GM06990 (cell line): ENCODE results near the gene COL23A1.

ENCODE experiments used
- DNase-seq: peaks from one replicate; pipeline ENCODE4 v3.0.0-alpha.2; 2011; ENCODE audit not compliant: insufficient read length; ENCODE audit errors: extremely low read depth
- H3K27me3 ChIP-seq: replicated peaks from 2 replicates; pipeline ENCODE4 v1.6.0; 2011; ENCODE audit warnings: low read length; ENCODE audit not compliant: control insufficient read depth, insufficient read depth
- H3K36me3 ChIP-seq: 2 replicates; pipeline ENCODE4 v1.5.1; 2011; ENCODE audit warnings: low read length; ENCODE audit not compliant: control insufficient read depth, insufficient read depth
- H3K4me3 ChIP-seq: replicated peaks from 2 replicates; pipeline ENCODE4 v1.5.1; 2011; ENCODE audit warnings: low read depth, mild to moderate bottlenecking, control low read depth, low read length
- CTCF ChIP-seq: IDR thresholded peaks from 2 replicates; pipeline ENCODE4 v1.5.1; 2011; ENCODE audit warnings: low read length, control low read depth, mild to moderate bottlenecking, inconsistent platforms; ENCODE audit not compliant: insufficient read depth, poor library complexity, severe bottlenecking

COL23A1 gene

GRCh38 chr5:178196986-178197385, 393.2 kb downstream of the COL23A1 start:
- Histone ChIP-seq H3K27me3 (peaks cover 3% of the 10 kb centered on the region), H3K4me3 (no peak overlapping the region), H3K36me3 (no peaks in the 10 kb centered on the region)
- DNase-seq = no peak
- peak; percentile 51 for TF ChIP-seq CTCF

GRCh38 chr5:178196281-178196812, 393.8 kb downstream of the COL23A1 start:
- H3K36me3 ChIP-seq = no peaks in the 10 kb centered on the region
- no peak overlapping the region for H3K4me3 ChIP-seq
- no peak for TF ChIP-seq CTCF
- DNase-seq = no peak
- H3K27me3 ChIP-seq = peaks cover 3% of the 10 kb centered on the region

GRCh38 chr5:178194026-178194425, 396.2 kb downstream of the COL23A1 start:
- Histone ChIP-seq H3K4me3 (no peak overlapping the region), H3K36me3 (no peaks in the 10 kb centered on the region), H3K27me3 (peaks cover 3% of the 10 kb centered on the region)
- TF ChIP-seq CTCF = no peak
- DNase-seq = no peak

- TF ChIP-seq CTCF = no peak
- H3K27me3 ChIP-seq = peaks cover 3% of the 10 kb centered on the region
- no peak for DNase-seq
- H3K4me3 ChIP-seq = no peak overlapping the region
- no peaks in the 10 kb centered on the region for H3K36me3 ChIP-seq
Observed at GRCh38 chr5:178193251-178193809, 396.9 kb downstream of the COL23A1 start.

- TF ChIP-seq CTCF = no peak
- Histone ChIP-seq H3K27me3 (peaks cover 3% of the 10 kb centered on the region), H3K36me3 (no peaks in the 10 kb centered on the region), H3K4me3 (no peak overlapping the region)
- DNase-seq = no peak
Observed at GRCh38 chr5:178192787-178193186, 397.4 kb downstream of the COL23A1 start.

- TF ChIP-seq CTCF = no peak
- DNase-seq = no peak
- Histone ChIP-seq H3K4me3 (no peak overlapping the region), H3K27me3 (peaks cover 3% of the 10 kb centered on the region), H3K36me3 (no peaks in the 10 kb centered on the region)
Observed at GRCh38 chr5:178192244-178192643, 397.9 kb downstream of the COL23A1 start.
